Measurements from ENCODE around the gene L3HYPDH.

The L3HYPDH gene

GRCh38 chr14:59510966-59511365 lies 26.8 kb upstream of the L3HYPDH start:
- no peak for TF ChIP-seq CTCF (IDR thresholded peaks at IDR 0.05; ENCODE audit: low read depth, low read length, missing control alignments)
- in situ Hi-C loops (cut with HindIII; ENCODE audit: low sequenced_read_pairs): no loop called here
- no peak overlapping the region for H3K4me3 ChIP-seq (ENCODE audit: low read depth, low read length)
- DNase-seq (ENCODE audit: low read depth): no peak

- in situ Hi-C loops (cut with HindIII; ENCODE audit: low sequenced_read_pairs): no loop called here
- no peak for TF ChIP-seq CTCF (IDR thresholded peaks at IDR 0.05; ENCODE audit: low read depth, low read length, missing control alignments)
- DNase-seq (ENCODE audit: low read depth): no peak
- no peak overlapping the region for H3K4me3 ChIP-seq (ENCODE audit: low read depth, low read length)
Measured at GRCh38 chr14:59510001-59510400, 25.8 kb upstream of the L3HYPDH start.

- no peak overlapping the region for H3K4me3 ChIP-seq (ENCODE audit: low read depth, low read length)
- in situ Hi-C loops (cut with HindIII; ENCODE audit: low sequenced_read_pairs): no loop called here
- no peak for DNase-seq (ENCODE audit: low read depth)
- no peak for TF ChIP-seq CTCF (IDR thresholded peaks at IDR 0.05; ENCODE audit: low read depth, low read length, missing control alignments)
Measured at GRCh38 chr14:59509101-59509500, 24.9 kb upstream of the L3HYPDH start.

GRCh38 chr14:59507752-59508103 lies 23.5 kb upstream of the L3HYPDH start:
- no peak for TF ChIP-seq CTCF (IDR thresholded peaks at IDR 0.05; ENCODE audit: low read depth, low read length, missing control alignments)
- no peak overlapping the region for H3K4me3 ChIP-seq (ENCODE audit: low read depth, low read length)
- in situ Hi-C loops (cut with HindIII; ENCODE audit: low sequenced_read_pairs): no loop called here
- DNase-seq (ENCODE audit: low read depth): no peak

GRCh38 chr14:59507063-59507751 lies 23.0 kb upstream of the L3HYPDH start:
- DNase-seq (ENCODE audit: low read depth): peak; percentile 19
- in situ Hi-C loops (cut with HindIII; ENCODE audit: low sequenced_read_pairs): no loop called here
- no peak overlapping the region for H3K4me3 ChIP-seq (ENCODE audit: low read depth, low read length)
- peak; percentile 99 for TF ChIP-seq CTCF (IDR thresholded peaks at IDR 0.05; ENCODE audit: low read depth, low read length, missing control alignments)

- DNase-seq (ENCODE audit: low read depth): no peak
- no peak overlapping the region for H3K4me3 ChIP-seq (ENCODE audit: low read depth, low read length)
- TF ChIP-seq CTCF (IDR thresholded peaks at IDR 0.05; ENCODE audit: low read depth, low read length, missing control alignments): no peak
- in situ Hi-C loops (cut with HindIII; ENCODE audit: low sequenced_read_pairs): no loop called here
Measured at GRCh38 chr14:59503256-59503655, 19.0 kb upstream of the L3HYPDH start.
